ENCODE data around the gene ADARB2. TPM values are rescaled to one million over a fixed set of nuclear protein-coding genes. Genes with fewer than 3 reads are reported as not detected.

Gene ADARB2
- total and polyA plus RNA-seq, 11 donors: 0.07 to 1.2 (median 0.28) TPM; not detected in 4

GRCh38 chr10:1712314-1712713 is 25.0 kb downstream of the ADARB2 start:
- no peaks in the 10 kb centered on the region for H3K9me3 ChIP-seq

GRCh38 chr10:1709161-1709560 is 28.2 kb downstream of the ADARB2 start:
- ATAC-seq: no peak

More at GRCh38 chr10:1712314-1712713, 25.0 kb downstream of the ADARB2 start:
- Histone ChIP-seq H3K4me1 (no peaks in the 10 kb centered on the region), H3K27ac (no peak overlapping the region), H3K27me3 (peaks cover 0 to 16% (median 0%) of the 10 kb centered on the region in 9 donors), H3K36me3 (no peaks in the 10 kb centered on the region), H3K4me3 (no peak overlapping the region)
- TF ChIP-seq POLR2A (IDR thresholded peaks at IDR 0.05) (no peak), CTCF (IDR thresholded peaks at IDR 0.05) (no peak)
- ATAC-seq (no peak), DNase-seq (no peak)
- intact Hi-C loops (cut with DNase I): no loop called here
- WGBS, 4 donors: 81 to 91% (median 83%) methylated on average over 4 to 7 of the region's 7 CpGs

GRCh38 chr10:1708746-1709145 is 28.6 kb downstream of the ADARB2 start:
- Histone ChIP-seq H3K9me3 (no peaks in the 10 kb centered on the region), H3K27ac (no peak overlapping the region), H3K27me3 (peaks cover 0 to 7% (median 0%) of the 10 kb centered on the region in 9 donors), H3K4me1 (no peaks in the 10 kb centered on the region), H3K36me3 (no peaks in the 10 kb centered on the region), H3K4me3 (no peak overlapping the region)
- intact Hi-C loops (cut with DNase I): no loop called here
- 82 to 89% (median 85%) methylated on average over 7 of the region's 7 CpGs for WGBS, 4 donors
- DNase-seq: no peak
- TF ChIP-seq CTCF (IDR thresholded peaks at IDR 0.05) (no peak), POLR2A (IDR thresholded peaks at IDR 0.05) (no peak)
- no peak for ATAC-seq

More at GRCh38 chr10:1709161-1709560, 28.2 kb downstream of the ADARB2 start:
- Histone ChIP-seq H3K4me3 (no peak overlapping the region), H3K27me3 (peaks cover 0 to 7% (median 0%) of the 10 kb centered on the region in 9 donors), H3K9me3 (no peaks in the 10 kb centered on the region), H3K27ac (no peak overlapping the region), H3K36me3 (no peaks in the 10 kb centered on the region), H3K4me1 (no peaks in the 10 kb centered on the region)
- TF ChIP-seq POLR2A (IDR thresholded peaks at IDR 0.05) (no peak), CTCF (IDR thresholded peaks at IDR 0.05) (no peak)
- intact Hi-C loops (cut with DNase I): no loop called here
- WGBS, 4 donors: 36 to 68% (median 48%) methylated on average over 2 of the region's 2 CpGs
- DNase-seq: no peak

- Histone ChIP-seq H3K27ac (no peak overlapping the region), H3K4me1 (no peaks in the 10 kb centered on the region), H3K4me3 (no peak overlapping the region), H3K27me3 (peaks cover 0 to 12% (median 0%) of the 10 kb centered on the region in 9 donors), H3K9me3 (no peaks in the 10 kb centered on the region), H3K36me3 (no peaks in the 10 kb centered on the region)
- intact Hi-C loops (cut with DNase I): no loop called here
- WGBS, 4 donors: 29 to 52% (median 34%) methylated on average over 5 to 6 of the region's 6 CpGs
- ATAC-seq (no peak), DNase-seq (no peak)
- TF ChIP-seq CTCF (IDR thresholded peaks at IDR 0.05) (no peak), POLR2A (IDR thresholded peaks at IDR 0.05) (no peak)
Measured at GRCh38 chr10:1706711-1707110, 30.6 kb downstream of the ADARB2 start.
